H1 (cell line): ENCODE data around the gene CACNA1C. TPM values are rescaled to one million over a fixed set of nuclear protein-coding genes. Genes with fewer than 3 reads are reported as not detected.

ENCODE experiments used
- CTCF ChIA-PET: fragments of 300-600 bp; sonication (Branson Sonifier 250); formaldehyde crosslinking; loops from one replicate; lab custom pipeline; 2021; ENCODE audit not compliant: partially characterized antibody; lab: Charles Lee
- POLR2A ChIA-PET: fragments of 300-600 bp; sonication (Branson Sonifier 250); formaldehyde crosslinking; loops from one replicate; lab custom pipeline; 2021; ENCODE audit warnings: inconsistent platforms; ENCODE audit not compliant: partially characterized antibody; lab: Charles Lee
- DNase-seq, 2 experiments: peaks; one replicate each; pipeline versions ENCODE4 v3.0.0 to v3.0.0-alpha.2; 2010 to 2022; ENCODE audit warnings: low spot score in 2 of 2, low read depth in 1 of 2, mixed read lengths in 1 of 2
- FAIRE-seq: peaks from 2 replicates; lab custom pipeline; 2011; peaks lifted over from hg19 to GRCh38; lab: Jason Lieb, UNC
- H2AFZ ChIP-seq: 2 replicates; pipeline ENCODE4 v1.8.1; 2012; ENCODE audit warnings: low read length, inconsistent platforms
- H2AK5ac ChIP-seq: 2 replicates; pipeline ENCODE4 v1.6.1; 2013; ENCODE audit warnings: low read depth, low read length
- H2BK120ac ChIP-seq: replicated peaks from 2 replicates; pipeline ENCODE3; 2013; ENCODE audit warnings: low read depth, low read length, inconsistent platforms
- H2BK12ac ChIP-seq: 2 replicates; pipeline ENCODE4 v1.6.1; 2013; ENCODE audit warnings: low read depth, low read length
- H2BK15ac ChIP-seq: 2 replicates; pipeline ENCODE4 v1.6.1; 2013; ENCODE audit warnings: low read length
- H2BK20ac ChIP-seq: 2 replicates; pipeline ENCODE4 v1.6.1; 2013; ENCODE audit warnings: low read length
- H2BK5ac ChIP-seq: 2 replicates; pipeline ENCODE4 v1.6.1; 2013; ENCODE audit warnings: low read depth, low read length
- H3K14ac ChIP-seq: 2 replicates; pipeline ENCODE4 v1.6.1; 2013; ENCODE audit warnings: inconsistent platforms; ENCODE audit not compliant: insufficient read length
- H3K18ac ChIP-seq: 2 replicates; pipeline ENCODE4 v1.6.1; 2013; ENCODE audit warnings: low read length; ENCODE audit errors: extremely low read depth
- H3K23ac ChIP-seq: 2 replicates; pipeline ENCODE4 v1.6.1; 2013; ENCODE audit warnings: inconsistent platforms; ENCODE audit not compliant: insufficient read length
- H3K23me2 ChIP-seq: 2 replicates; pipeline ENCODE4 v1.6.1; 2013; ENCODE audit warnings: low read depth, low read length
- H3K27ac ChIP-seq: 2 replicates; pipeline ENCODE4 v1.6.1; 2011; ENCODE audit warnings: low read depth, low read length, inconsistent platforms
- H3K27me3 ChIP-seq, 4 experiments: replicated peaks in 1 of 4; 1 replicate in 1 of 4; 2 replicates in 3 of 4; pipeline versions ENCODE4 v1.6.1 to v1.8.1; 2011 to 2013; ENCODE audit warnings: low read length in 3 of 4, mild to moderate bottlenecking in 3 of 4, inconsistent platforms in 2 of 4, mixed read lengths in 2 of 4, moderate library complexity in 1 of 4; ENCODE audit not compliant: control insufficient read depth in 3 of 4, insufficient read depth in 3 of 4; ENCODE audit errors: extremely low read depth in 1 of 4
- H3K36me3 ChIP-seq, 4 experiments: 2 replicates each; pipeline versions ENCODE4 v1.6.1 to v1.8.1; 2011 to 2013; ENCODE audit warnings: mild to moderate bottlenecking in 4 of 4, low read length in 3 of 4, moderate library complexity in 2 of 4, control low read depth in 1 of 4, inconsistent platforms in 1 of 4; ENCODE audit not compliant: insufficient read depth in 4 of 4, control insufficient read depth in 2 of 4
- H3K4ac ChIP-seq: replicated peaks from 2 replicates; pipeline ENCODE3; 2013; ENCODE audit warnings: low read length, low read depth, mixed read lengths, inconsistent platforms; ENCODE audit not compliant: insufficient read length
- H3K4me1 ChIP-seq, 4 experiments: replicated peaks in 1 of 4; 1 replicate in 1 of 4; 2 replicates in 3 of 4; pipeline versions ENCODE4 v1.6.1 to v1.8.1; 2011 to 2013; ENCODE audit warnings: low read length in 3 of 4, inconsistent platforms in 2 of 4, mixed read lengths in 1 of 4; ENCODE audit not compliant: insufficient read depth in 4 of 4, control insufficient read depth in 3 of 4
- H3K4me2 ChIP-seq, 2 experiments: 2 replicates each; pipeline versions ENCODE4 v1.6.1 to v1.8.1; 2011 to 2013; ENCODE audit warnings: low read depth in 2 of 2, low read length in 2 of 2, control low read depth in 1 of 2, inconsistent platforms in 1 of 2, mild to moderate bottlenecking in 1 of 2; ENCODE audit not compliant: insufficient read depth in 1 of 2
- H3K4me3 ChIP-seq, 4 experiments: fragments of 200-600, 300-600 bp in 1 of 4; sonication (generic), shearing (Covaris generic), sonication (Bioruptor Twin) in 1 of 4; 2 replicates each; pipeline versions ENCODE4 v1.5.1 to v1.8.1; 2011 to 2016; ENCODE audit warnings: low read length in 4 of 4, low read depth in 3 of 4, control low read depth in 2 of 4, inconsistent platforms in 2 of 4, mild to moderate bottlenecking in 2 of 4, mixed read lengths in 1 of 4, moderate library complexity in 1 of 4; ENCODE audit not compliant: insufficient read depth in 2 of 4; ENCODE audit errors: extremely low read depth in 1 of 4
- H3K56ac ChIP-seq: replicated peaks from 2 replicates; pipeline ENCODE3; 2013; ENCODE audit warnings: low read depth, mild to moderate bottlenecking, mixed read lengths, low read length, inconsistent platforms; ENCODE audit not compliant: insufficient read length
- H3K79me1 ChIP-seq: 2 replicates; pipeline ENCODE4 v1.6.1; 2013; ENCODE audit warnings: low read depth, low read length, control low read depth
- H3K79me2 ChIP-seq, 2 experiments: 2 replicates each; pipeline versions ENCODE4 v1.6.1 to v1.8.1; 2012 to 2013; ENCODE audit warnings: low read length in 2 of 2, mild to moderate bottlenecking in 2 of 2, inconsistent platforms in 1 of 2; ENCODE audit not compliant: insufficient read depth in 2 of 2, control insufficient read depth in 1 of 2
- H3K9ac ChIP-seq, 4 experiments: replicated peaks in 1 of 4; 1 replicate in 1 of 4; 2 replicates in 3 of 4; pipeline versions ENCODE4 v1.6.1 to v1.8.1; 2011 to 2013; ENCODE audit warnings: low read depth in 3 of 4, low read length in 3 of 4, control low read depth in 2 of 4, mild to moderate bottlenecking in 2 of 4, moderate library complexity in 2 of 4, inconsistent platforms in 1 of 4; ENCODE audit errors: extremely low read depth in 1 of 4
- H3K9me3 ChIP-seq, 2 experiments: 2 replicates each; pipeline versions ENCODE4 v1.6.1 to v1.8.1; 2012 to 2013; ENCODE audit warnings: mild to moderate bottlenecking in 2 of 2, moderate library complexity in 2 of 2, control low read depth in 1 of 2, inconsistent platforms in 1 of 2, low read depth in 1 of 2, low read length in 1 of 2, mixed read lengths in 1 of 2; ENCODE audit not compliant: insufficient read depth in 2 of 2
- H4K20me1 ChIP-seq, 2 experiments: replicated peaks in 1 of 2; 2 replicates each; pipeline versions ENCODE3 to v1.8.1; 2011 to 2013; ENCODE audit warnings: inconsistent platforms in 2 of 2, low read length in 2 of 2, mild to moderate bottlenecking in 1 of 2; ENCODE audit not compliant: insufficient read depth in 2 of 2, control insufficient read depth in 1 of 2
- H4K5ac ChIP-seq: 2 replicates; pipeline ENCODE4 v1.6.1; 2013; ENCODE audit warnings: low read length, low read depth, mixed read lengths, inconsistent platforms; ENCODE audit not compliant: insufficient read length
- H4K8ac ChIP-seq: 2 replicates; pipeline ENCODE4 v1.8.0; 2013; ENCODE audit warnings: mild to moderate bottlenecking, moderate library complexity, low read length, inconsistent platforms; ENCODE audit not compliant: insufficient read depth; ENCODE audit errors: extremely low read depth
- H4K91ac ChIP-seq: replicated peaks from 2 replicates; pipeline ENCODE3; 2013; ENCODE audit warnings: low read length, mixed read lengths, inconsistent platforms; ENCODE audit not compliant: insufficient read length
- ATF3 ChIP-seq: IDR thresholded peaks from 2 replicates; pipeline ENCODE4 v1.6.1; 2011; ENCODE audit warnings: low read depth, mild to moderate bottlenecking, low read length; ENCODE audit not compliant: insufficient read depth
- CBX5 ChIP-seq: fragments of 300-800, 300-1000 bp; sonication (generic); IDR thresholded peaks from 2 replicates; pipeline ENCODE4 v1.7.1; 2016; ENCODE audit warnings: antibody characterized with exemption, low read length, low read depth
- GABPA ChIP-seq: IDR thresholded peaks from 2 replicates; pipeline ENCODE4 v1.6.1; 2011; ENCODE audit warnings: mild to moderate bottlenecking, low read length, moderate library complexity, borderline replicate concordance; ENCODE audit not compliant: insufficient read depth
- JUN ChIP-seq: IDR thresholded peaks from 2 replicates; pipeline ENCODE4 v1.6.1; 2011; ENCODE audit warnings: low read depth, mild to moderate bottlenecking, improper control_type of control experiment, low read length
- SIRT6 ChIP-seq: IDR thresholded peaks from one replicate; pipeline ENCODE4 v1.7.1; 2012; ENCODE audit warnings: low read length, inconsistent platforms
- TEAD4 ChIP-seq: IDR thresholded peaks from 2 replicates; pipeline ENCODE4 v1.6.1; 2012; ENCODE audit warnings: low read depth, low read length, inconsistent platforms, mixed read lengths
- WGBS, 2 experiments: shearing (Covaris generic) in 1 of 2; methylation state at CpG; one replicate each; pipeline versions ENCODE4 v1.1.6 to v1.1.7; 2013 to 2015; ENCODE audit warnings: low lambda C conversion rate in 2 of 2, mixed read lengths in 2 of 2, inconsistent platforms in 1 of 2, low coverage in 1 of 2, missing lambda C conversion rate in 1 of 2; ENCODE audit not compliant: insufficient replicate concordance in 2 of 2, insufficient coverage in 1 of 2, insufficient read length in 1 of 2; ENCODE audit errors: extremely low coverage in 1 of 2, missing lambda C conversion rate in 1 of 2; 5-methylcytosine and 5-hydroxymethylcytosine counted together
- polyA plus RNA-seq, 7 experiments: library from polyadenylated mRNA; depleted of rRNA in 3 of 7; stranded (reverse) in 5 of 7; unstranded in 2 of 7; fragments of >200 nt in 5 of 7; fragments of 200-250 nt in 2 of 7; gene quantifications; 1 replicate in 5 of 7; 2 replicates in 1 of 7; 4 replicates in 1 of 7; pipeline versions ENCODE4 v1.2.1 to v1.2.3, GENCODE V29; 2011 to 2013; ENCODE audit warnings: missing spikeins in 2 of 7, mixed read lengths in 2 of 7
- total RNA-seq: library from RNA; stranded (reverse); fragmentation: NEBNext Ultra II Directional; extraction: Animal tissue kit (Norgen Biotek cat#: 25700); gene quantifications from 2 replicates; pipeline ENCODE4 v1.2.1, GENCODE V29; 2021

The CACNA1C gene
- total and polyA plus RNA-seq, 2 of the 8 experiments (the other 6 are each of a cell fraction or from before 2014, with no cell fraction given), result 1.3 TPM

DNA sequence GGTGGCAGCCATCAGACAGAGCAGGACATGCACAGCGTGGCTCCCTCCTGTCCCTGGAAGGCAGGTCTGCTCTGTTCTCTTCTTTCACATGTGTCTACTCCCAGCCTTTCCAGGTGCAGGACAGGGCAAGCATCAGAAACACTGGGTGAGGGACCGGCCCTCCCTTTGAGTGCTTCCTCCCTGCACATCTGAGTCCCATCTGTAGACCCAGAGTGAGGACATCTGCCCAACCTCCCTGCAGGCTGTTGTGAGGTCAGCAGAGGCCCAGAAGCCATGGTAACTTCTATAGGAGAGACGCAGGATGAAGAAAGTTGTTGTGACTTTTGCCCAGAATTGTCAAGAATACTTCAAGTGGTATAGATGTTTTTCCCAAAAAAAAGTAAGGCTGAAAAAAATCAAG lies 282.7 kb downstream of the CACNA1C start:
- Histone ChIP-seq H3K56ac (no peak overlapping the region), H2AFZ (no peak overlapping the region), H3K9ac (no peak overlapping the region), H3K4me1 (no peaks in the 10 kb centered on the region; a peak in 1 of 7 replicates), H3K4me2 (no peak overlapping the region), H3K23ac (no peak overlapping the region), H4K5ac (no peak overlapping the region), H3K27ac (no peak overlapping the region), H2BK12ac (no peak overlapping the region), H3K27me3 (no peaks in the 10 kb centered on the region), H4K20me1 (no peaks in the 10 kb centered on the region), H3K79me2 (no peaks in the 10 kb centered on the region), H4K8ac (no peak overlapping the region)
- 89% methylated on average over 3 of the region's 3 CpGs; no CpG with 5 or more reads in 1 of the 2 experiments for WGBS, 2 experiments
- TF ChIP-seq CBX5, result no peak
- no peak for TF ChIP-seq GABPA
- TF ChIP-seq SIRT6, result no peak
- no peak for TF ChIP-seq ATF3
- TF ChIP-seq TEAD4, result no peak
- no peak for TF ChIP-seq JUN
- TF ChIP-seq, all 59 proteins: peak for 0
- H3K4ac ChIP-seq, result no peak overlapping the region
- no peak overlapping the region for H3K4me3 ChIP-seq
- ChIA-PET CTCF (interaction anchor here (1.3 to 2.4 kb wide), 3 partner anchors 25 to 54 kb away, joined by 3 to 6 read pairs (median 3); no protein-coding TSS in a partner anchor), POLR2A (no interaction called here)
- no peak overlapping the region for H3K18ac ChIP-seq
- no peaks in the 10 kb centered on the region for H3K36me3 ChIP-seq
- DNase-seq, result no peak
- no peaks in the 10 kb centered on the region for H3K9me3 ChIP-seq
- no peak overlapping the region for H3K14ac ChIP-seq
- no peak overlapping the region for H2AK5ac ChIP-seq
- no peak for FAIRE-seq
- H4K91ac ChIP-seq, result no peak overlapping the region
- H3K23me2 ChIP-seq, result no peaks in the 10 kb centered on the region
- H3K79me1 ChIP-seq, result no peaks in the 10 kb centered on the region
- H2BK20ac ChIP-seq, result no peak overlapping the region
- H2BK120ac ChIP-seq, result no peak overlapping the region
- H2BK15ac ChIP-seq, result no peak overlapping the region
- no peak overlapping the region for H2BK5ac ChIP-seq
